GM12865 (cell line): ENCODE results near the gene SORCS2.

Experiments
- DNase-seq: peaks from one replicate; pipeline ENCODE4 v3.0.0; 2010; ENCODE audit warnings: low read depth
- H3K4me3 ChIP-seq: 2 replicates; pipeline ENCODE4 v1.5.1; 2011; ENCODE audit warnings: mild to moderate bottlenecking, low read depth, low read length, control low read depth
- CTCF ChIP-seq: IDR thresholded peaks from 2 replicates; pipeline ENCODE4 v1.5.1; 2011; ENCODE audit warnings: low read length, control low read depth, low read depth, inconsistent platforms; ENCODE audit not compliant: insufficient read depth; ENCODE audit errors: missing control alignments

SORCS2 gene

GRCh38 chr4:7198440-7199128 lies 6.2 kb downstream of the SORCS2 start:
- H3K4me3 ChIP-seq: no peak overlapping the region
- no peak for TF ChIP-seq CTCF
- no peak for DNase-seq

- no peak for TF ChIP-seq CTCF
- DNase-seq: no peak
- no peak overlapping the region for H3K4me3 ChIP-seq
These were observed 6.9 kb downstream of the SORCS2 start for GRCh38 chr4:7199129-7199725.

- no peak for TF ChIP-seq CTCF
- no peak overlapping the region for H3K4me3 ChIP-seq
- no peak for DNase-seq
These were observed 7.6 kb downstream of the SORCS2 start for GRCh38 chr4:7199771-7200441.

- no peak overlapping the region for H3K4me3 ChIP-seq
- no peak for DNase-seq
- no peak for TF ChIP-seq CTCF
These were observed 8.5 kb downstream of the SORCS2 start for GRCh38 chr4:7200801-7201200.

- TF ChIP-seq CTCF: no peak
- DNase-seq: no peak
- no peak overlapping the region for H3K4me3 ChIP-seq
These were observed 9.3 kb downstream of the SORCS2 start for GRCh38 chr4:7201420-7202305.

GRCh38 chr4:7202411-7202810 lies 10.1 kb downstream of the SORCS2 start:
- DNase-seq: no peak
- no peak for TF ChIP-seq CTCF

More at GRCh38 chr4:7202411-7202810, 10.1 kb downstream of the SORCS2 start:
- no peak overlapping the region for H3K4me3 ChIP-seq
